Measurements from ENCODE around the gene SPACA1. TPM values are rescaled to one million over a fixed set of nuclear protein-coding genes. Genes with fewer than 3 reads are reported as not detected.

SPACA1 gene
- total RNA-seq (2022; extraction: Qiagen RNA extraction; ENCODE audit: low read depth), result not detected in 5 replicates

GRCh38 chr6:88047510-88048150 is at the start of gene SPACA1:
Gene SPACA1, plus strand, starts transcription at chr6:88047841. Its CDS starts 65 bp downstream, at chr6:88047906.

Other genes starting within 250 kb of the SPACA1 start
- gene CNR1, start 118.5 kb downstream of the SPACA1 start, total RNA-seq (2022; extraction: Qiagen RNA extraction; ENCODE audit: low read depth), result 0.63 to 1.4 TPM (median 0.78 TPM) in 5 replicates

Data from A549 treated with ZK216348 at 1 μM for 4 hours (cell line).